ENCODE measurements around the gene CLIC4. TPM values are rescaled to one million over a fixed set of nuclear protein-coding genes. Genes with fewer than 3 reads are reported as not detected.
"Not testable (repeated sequence)": the region's sequence is repeated elsewhere in the genome, so short reads cannot be mapped to it uniquely, and the experiment has no call there.

The CLIC4 gene
- total RNA-seq, 1 experiment from 2014 or later: 242 TPM

DNA sequence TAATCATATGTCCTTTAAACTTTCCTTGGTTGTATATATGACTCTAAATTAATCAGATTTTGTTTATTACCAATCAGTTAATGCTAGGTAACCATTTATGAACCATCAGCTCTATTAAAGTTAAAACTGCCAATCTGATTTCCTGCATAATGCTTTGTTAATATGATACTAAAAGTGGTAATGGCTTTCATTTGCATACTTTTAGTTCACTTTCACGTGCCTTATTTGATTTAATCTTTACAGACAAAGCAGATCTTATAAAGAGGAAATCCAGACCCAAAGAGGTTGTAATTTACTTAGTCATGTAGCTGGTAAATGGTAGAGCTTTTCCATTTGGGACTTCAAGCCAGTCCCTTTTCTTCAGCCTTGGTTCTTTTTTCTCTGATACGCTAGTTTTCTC lies 61.3 kb downstream of the CLIC4 start:
- Mint-ChIP-seq H3K4me3 (ENCODE audit: unreplicated experiment) (no peak overlapping the region), H3K9me3 (ENCODE audit: unreplicated experiment) (no peaks in the 10 kb centered on the region), H3K4me1 (ENCODE audit: insufficient read depth, unreplicated experiment) (peaks cover 19% of the 10 kb centered on the region), H3K27ac (ENCODE audit: low read depth, unreplicated experiment) (no peak overlapping the region), H3K27me3 (ENCODE audit: insufficient read depth, unreplicated experiment) (no peaks in the 10 kb centered on the region), H3K36me3 (ENCODE audit: insufficient read depth, unreplicated experiment) (peaks cover 29% of the 10 kb centered on the region)
- no peak for DNase-seq (ENCODE audit: unreplicated experiment)
- CTCF ChIA-PET: interaction anchor here (0.6 to 0.7 kb wide), 3 partner anchors 68 to 1003 kb away, joined by 3 to 4 read pairs (median 3); no protein-coding TSS in a partner anchor
- intact Hi-C loops (cut with micrococcal nuclease): no loop called here
- POLR2A ChIA-PET: interaction anchor here (0.7 to 2.4 kb wide), 6 partner anchors 8 to 1772 kb away, joined by 3 to 19 read pairs (median 3); partner anchors contain the start of gene CLIC4
- BruUV-seq (replicated peaks): no TSS peak
- no peak for TF ChIP-seq CTCF (IDR thresholded peaks at IDR 0.05; ENCODE audit: unreplicated experiment)

GRCh38 chr1:24811494-24811893 lies 66.2 kb downstream of the CLIC4 start:
- H3K9me3 Mint-ChIP-seq (ENCODE audit: unreplicated experiment); POLR2A ChIA-PET; BruUV-seq (replicated peaks); H3K4me3 Mint-ChIP-seq (ENCODE audit: unreplicated experiment); H3K27me3 Mint-ChIP-seq (ENCODE audit: insufficient read depth, unreplicated experiment); H3K27ac Mint-ChIP-seq (ENCODE audit: low read depth, unreplicated experiment); H3K4me1 Mint-ChIP-seq (ENCODE audit: insufficient read depth, unreplicated experiment); intact Hi-C loops (cut with micrococcal nuclease); DNase-seq (ENCODE audit: unreplicated experiment): not testable (repeated sequence)
- H3K36me3 Mint-ChIP-seq (ENCODE audit: insufficient read depth, unreplicated experiment): peaks cover 53% of the 10 kb centered on the region
- CTCF ChIA-PET: interaction anchor here (0.6 to 2.4 kb wide), 2 partner anchors 123 to 217 kb away, joined by 4 to 9 read pairs; no protein-coding TSS in a partner anchor

- H3K4me3 Mint-ChIP-seq (ENCODE audit: unreplicated experiment); BruUV-seq (replicated peaks); H3K27ac Mint-ChIP-seq (ENCODE audit: low read depth, unreplicated experiment); H3K4me1 Mint-ChIP-seq (ENCODE audit: insufficient read depth, unreplicated experiment); H3K27me3 Mint-ChIP-seq (ENCODE audit: insufficient read depth, unreplicated experiment); H3K9me3 Mint-ChIP-seq (ENCODE audit: unreplicated experiment); intact Hi-C loops (cut with micrococcal nuclease); DNase-seq (ENCODE audit: unreplicated experiment): not testable (repeated sequence)
- CTCF ChIA-PET: interaction anchor here (0.5 to 0.9 kb wide), 2 partner anchors 15 to 91 kb away, joined by 3 to 4 read pairs; no protein-coding TSS in a partner anchor
- H3K36me3 Mint-ChIP-seq (ENCODE audit: insufficient read depth, unreplicated experiment): peaks cover 37% of the 10 kb centered on the region
- POLR2A ChIA-PET: interaction anchor here (2.2 kb wide), 1 partner anchor 8 kb away, joined by 9 read pairs; no protein-coding TSS in a partner anchor
Observed at GRCh38 chr1:24820221-24820620, 75.0 kb downstream of the CLIC4 start.

- Mint-ChIP-seq H3K4me3 (ENCODE audit: unreplicated experiment) (no peak overlapping the region), H3K27ac (ENCODE audit: low read depth, unreplicated experiment) (no peak overlapping the region), H3K9me3 (ENCODE audit: unreplicated experiment) (no peaks in the 10 kb centered on the region), H3K36me3 (ENCODE audit: insufficient read depth, unreplicated experiment) (peaks cover 23% of the 10 kb centered on the region), H3K27me3 (ENCODE audit: insufficient read depth, unreplicated experiment) (no peaks in the 10 kb centered on the region), H3K4me1 (ENCODE audit: insufficient read depth, unreplicated experiment) (peaks cover 5% of the 10 kb centered on the region)
- no TSS peak for BruUV-seq (replicated peaks)
- no peak for DNase-seq (ENCODE audit: unreplicated experiment)
- POLR2A ChIA-PET: interaction anchor here (1.1 to 2.3 kb wide), 4 partner anchors 9 to 76 kb away, joined by 3 to 5 read pairs (median 4); no protein-coding TSS in a partner anchor
- intact Hi-C loops (cut with micrococcal nuclease): no loop called here
- CTCF ChIA-PET: interaction anchor here (0.5 to 1.6 kb wide), 6 partner anchors 38 to 431 kb away, joined by 3 to 4 read pairs (median 3); no protein-coding TSS in a partner anchor
- no peak for TF ChIP-seq CTCF (IDR thresholded peaks at IDR 0.05; ENCODE audit: unreplicated experiment)
Observed at GRCh38 chr1:24822887-24823286, 77.6 kb downstream of the CLIC4 start.

DNA sequence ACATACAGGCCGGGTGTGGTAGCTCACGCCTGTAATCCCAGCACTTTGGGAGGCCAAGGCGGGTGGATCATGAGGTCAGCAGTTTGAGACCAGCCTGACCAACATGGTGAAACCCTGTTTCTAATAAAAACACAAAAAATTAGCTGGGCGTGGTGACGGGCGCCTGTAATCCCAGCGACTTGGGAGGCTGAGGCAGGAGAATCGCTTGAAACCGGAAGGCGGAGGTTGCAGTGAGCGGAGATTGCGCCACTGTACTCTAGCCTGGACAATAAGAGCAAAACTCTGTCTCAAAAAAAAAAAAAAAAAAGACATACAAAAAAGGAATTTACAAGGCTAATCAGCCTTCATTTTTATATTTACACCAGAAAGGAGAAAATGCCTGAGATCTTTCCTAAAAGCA lies 78.2 kb downstream of the CLIC4 start:
- DNase-seq (ENCODE audit: unreplicated experiment); H3K4me1 Mint-ChIP-seq (ENCODE audit: insufficient read depth, unreplicated experiment); intact Hi-C loops (cut with micrococcal nuclease); BruUV-seq (replicated peaks); H3K27me3 Mint-ChIP-seq (ENCODE audit: insufficient read depth, unreplicated experiment); H3K4me3 Mint-ChIP-seq (ENCODE audit: unreplicated experiment); H3K27ac Mint-ChIP-seq (ENCODE audit: low read depth, unreplicated experiment); H3K9me3 Mint-ChIP-seq (ENCODE audit: unreplicated experiment): not testable (repeated sequence)
- H3K36me3 Mint-ChIP-seq (ENCODE audit: insufficient read depth, unreplicated experiment): peaks cover 23% of the 10 kb centered on the region
- ChIA-PET POLR2A (interaction anchor here (0.6 to 2.3 kb wide), 6 partner anchors 8 to 247 kb away, joined by 3 to 5 read pairs (median 4); no protein-coding TSS in a partner anchor), CTCF (interaction anchor here (0.6 to 9.1 kb wide), 8 partner anchors 39 to 987 kb away, joined by 3 to 208 read pairs (median 4); no protein-coding TSS in a partner anchor)

All from MCF 10A (cell line).